Karpas-422 (cell line): ENCODE measurements around the gene ATP8B4. TPM values are rescaled to one million over a fixed set of nuclear protein-coding genes. Genes with fewer than 3 reads are reported as not detected.

Experiments
- DNase-seq: peaks from one replicate; pipeline ENCODE4 v3.0.0-alpha.2; 2015
- H2AFZ ChIP-seq: fragments of 200-600 bp; sonication (generic); 2 replicates; pipeline ENCODE4 v1.6.1; 2014; ENCODE audit warnings: antibody characterized with exemption, low read length, mixed read lengths
- H3K27ac ChIP-seq: fragments of 200-600 bp; sonication (generic); 2 replicates; pipeline ENCODE4 v1.5.1; 2014; ENCODE audit warnings: mild to moderate bottlenecking, low read length, moderate library complexity
- H3K27me3 ChIP-seq: fragments of 200-600 bp; sonication (generic); 2 replicates; pipeline ENCODE4 v1.6.1; 2014; ENCODE audit warnings: low read length, mixed read lengths
- H3K36me3 ChIP-seq: fragments of 200-600 bp; sonication (generic); 2 replicates; pipeline ENCODE4 v1.6.1; 2014; ENCODE audit warnings: low read length, mixed read lengths; ENCODE audit not compliant: insufficient read depth
- H3K4me1 ChIP-seq: fragments of 200-600 bp; sonication (generic); 2 replicates; pipeline ENCODE4 v1.6.1; 2014; ENCODE audit warnings: mild to moderate bottlenecking, low read length, mixed read lengths
- H3K4me2 ChIP-seq: fragments of 200-600 bp; sonication (generic); 2 replicates; pipeline ENCODE4 v1.6.1; 2014; ENCODE audit warnings: low read length, low read depth, mild to moderate bottlenecking; ENCODE audit not compliant: poor library complexity, severe bottlenecking
- H3K4me3 ChIP-seq: fragments of 200-600 bp; sonication (generic); 2 replicates; pipeline ENCODE4 v1.5.1; 2014; ENCODE audit warnings: mild to moderate bottlenecking, antibody characterized with exemption, low read length, mixed read lengths
- H3K79me2 ChIP-seq: fragments of 200-600 bp; sonication (generic); 2 replicates; pipeline ENCODE4 v1.6.1; 2014; ENCODE audit warnings: mild to moderate bottlenecking, low read length, mixed read lengths
- H3K9ac ChIP-seq: fragments of 200-600 bp; sonication (generic); 2 replicates; pipeline ENCODE4 v1.6.0; 2014; ENCODE audit warnings: low read length
- H3K9me2 ChIP-seq: fragments of 200-600 bp; sonication (generic), shearing (Covaris generic); replicated peaks from 2 replicates; pipeline ENCODE4 v1.6.0; 2014; ENCODE audit warnings: mild to moderate bottlenecking, low read length, moderate library complexity; ENCODE audit not compliant: insufficient read depth
- H3K9me3 ChIP-seq: fragments of 300-700, 200-600 bp; sonication (generic); 2 replicates; pipeline ENCODE4 v1.6.1; 2014; ENCODE audit warnings: low read length, mixed read lengths
- H4K20me1 ChIP-seq: fragments of 200-600 bp; sonication (generic); 2 replicates; pipeline ENCODE4 v1.6.1; 2014; ENCODE audit warnings: mild to moderate bottlenecking, antibody characterized with exemption, low read length, low read depth; ENCODE audit not compliant: insufficient read depth
- small RNA-seq: library from RNA; depleted of rRNA; stranded (forward); fragments of <200 nt; gene quantifications from one replicate; pipeline ENCODE3, GENCODE V24; 2014
- total RNA-seq: library from RNA; depleted of rRNA; stranded (reverse); fragments of >200 nt; shearing (Covaris generic); gene quantifications from 2 replicates; pipeline ENCODE4 v1.2.3, GENCODE V29; 2014; ENCODE audit warnings: low replicate concordance; rRNA removed

The ATP8B4 gene
- total RNA-seq, 1 experiment from 2014 or later: not detected

GRCh38 chr15:49810720-49811119 lies 308.3 kb downstream of the ATP8B4 start:
- Histone ChIP-seq H3K4me3 (no peak overlapping the region), H4K20me1 (no peaks in the 10 kb centered on the region), H3K79me2 (no peaks in the 10 kb centered on the region), H3K36me3 (no peaks in the 10 kb centered on the region), H3K4me1 (no peaks in the 10 kb centered on the region), H3K9me2 (no peaks in the 10 kb centered on the region), H3K9me3 (no peaks in the 10 kb centered on the region), H2AFZ (no peak overlapping the region), H3K27ac (no peak overlapping the region), H3K27me3 (no peaks in the 10 kb centered on the region), H3K9ac (no peak overlapping the region), H3K4me2 (no peak overlapping the region)
- no peak for DNase-seq

- no peaks in the 10 kb centered on the region for H3K4me1 ChIP-seq
- no peaks in the 10 kb centered on the region for H3K9me2 ChIP-seq
- no peaks in the 10 kb centered on the region for H3K27me3 ChIP-seq
- H3K4me2 ChIP-seq: no peak overlapping the region
- H3K79me2 ChIP-seq: no peaks in the 10 kb centered on the region
- no peaks in the 10 kb centered on the region for H3K36me3 ChIP-seq
- H4K20me1 ChIP-seq: no peaks in the 10 kb centered on the region
- H3K27ac ChIP-seq: no peak overlapping the region
- no peaks in the 10 kb centered on the region for H3K9me3 ChIP-seq
- H3K4me3 ChIP-seq: no peak overlapping the region
- no peak overlapping the region for H2AFZ ChIP-seq
- no peak for DNase-seq
- no peak overlapping the region for H3K9ac ChIP-seq
Measured at GRCh38 chr15:49809894-49810609, 309.0 kb downstream of the ATP8B4 start.

- no peaks in the 10 kb centered on the region for H4K20me1 ChIP-seq
- no peak overlapping the region for H3K9ac ChIP-seq
- no peaks in the 10 kb centered on the region for H3K79me2 ChIP-seq
- H3K9me3 ChIP-seq: no peaks in the 10 kb centered on the region
- H2AFZ ChIP-seq: no peak overlapping the region
- no peak overlapping the region for H3K4me3 ChIP-seq
- no peak overlapping the region for H3K4me2 ChIP-seq
- no peaks in the 10 kb centered on the region for H3K36me3 ChIP-seq
- no peaks in the 10 kb centered on the region for H3K9me2 ChIP-seq
- H3K27me3 ChIP-seq: no peaks in the 10 kb centered on the region
- no peak overlapping the region for H3K27ac ChIP-seq
- H3K4me1 ChIP-seq: no peaks in the 10 kb centered on the region
- no peak for DNase-seq
Measured at GRCh38 chr15:49808341-49808740, 310.7 kb downstream of the ATP8B4 start.

Small RNA genes within 50 kb of the gene (small RNA-seq; reads per million reads assigned to genes)
- 0.59 reads per million, percentile 14 among the genes with 10 or more reads in this experiment for gene RNA5SP394

Other genes starting within 250 kb of the ATP8B4 start
- gene SLC27A2, start 63.0 kb upstream of the ATP8B4 start, total RNA-seq: not detected in 2 replicates
- gene HDC, start 146.5 kb upstream of the ATP8B4 start, total RNA-seq: not detected in 2 replicates
- 30.4 and 38.2 TPM in 2 replicates for gene GABPB1, start 236.0 kb upstream of the ATP8B4 start, total RNA-seq